H9 (cell line): ENCODE results near the gene YIPF4. TPM values are rescaled to one million over a fixed set of nuclear protein-coding genes. Genes with fewer than 3 reads are reported as not detected.

Source experiments
- DNase-seq: peaks from one replicate; pipeline ENCODE4 v3.0.0-alpha.2; 2017
- H2AFZ ChIP-seq: one replicate; pipeline ENCODE4 v1.6.1; 2013; ENCODE audit warnings: mild to moderate bottlenecking, low read length, control low read depth, moderate library complexity
- H2AK5ac ChIP-seq: 2 replicates; pipeline ENCODE4 v1.6.1; 2013; ENCODE audit warnings: low read length, control low read depth, mixed read lengths; ENCODE audit not compliant: insufficient read length
- H2BK120ac ChIP-seq: one replicate; pipeline ENCODE4 v1.6.1; 2013; ENCODE audit warnings: low read depth, mild to moderate bottlenecking, low read length, control low read depth, inconsistent platforms; ENCODE audit not compliant: poor library complexity, severe bottlenecking
- H2BK12ac ChIP-seq: 2 replicates; pipeline ENCODE4 v1.6.1; 2013; ENCODE audit warnings: low read length, control low read depth, mixed read lengths, low read depth; ENCODE audit not compliant: insufficient read length
- H2BK15ac ChIP-seq: 2 replicates; pipeline ENCODE4 v1.6.1; 2013; ENCODE audit warnings: low read depth, low read length, control low read depth
- H2BK20ac ChIP-seq: one replicate; pipeline ENCODE4 v1.6.1; 2013; ENCODE audit warnings: low read depth, mild to moderate bottlenecking, low read length, control low read depth, inconsistent platforms; ENCODE audit not compliant: poor library complexity, severe bottlenecking
- H2BK5ac ChIP-seq: 2 replicates; pipeline ENCODE4 v1.6.1; 2013; ENCODE audit warnings: low read length, control low read depth, mixed read lengths; ENCODE audit not compliant: insufficient read length
- H3K14ac ChIP-seq: 2 replicates; pipeline ENCODE4 v1.6.1; 2013; ENCODE audit warnings: low read length, control low read depth; ENCODE audit not compliant: insufficient read depth
- H3K18ac ChIP-seq: 2 replicates; pipeline ENCODE4 v1.6.1; 2013; ENCODE audit warnings: low read depth, mild to moderate bottlenecking, mixed read lengths, low read length, control low read depth; ENCODE audit not compliant: insufficient read length
- H3K23ac ChIP-seq: 2 replicates; pipeline ENCODE4 v1.6.1; 2013; ENCODE audit warnings: low read length, control low read depth, mixed read lengths, low read depth; ENCODE audit not compliant: insufficient read length
- H3K23me2 ChIP-seq: 2 replicates; pipeline ENCODE4 v1.6.1; 2013; ENCODE audit warnings: low read depth, mild to moderate bottlenecking, mixed read lengths, low read length, control low read depth; ENCODE audit not compliant: insufficient read length, poor library complexity, severe bottlenecking
- H3K27ac ChIP-seq: 2 replicates; pipeline ENCODE4 v1.5.1; 2013; ENCODE audit warnings: low read length, control low read depth, mixed read lengths, low read depth; ENCODE audit not compliant: insufficient read length
- H3K27me3 ChIP-seq: 2 replicates; pipeline ENCODE4 v1.6.1; 2013; ENCODE audit warnings: low read length, control low read depth, inconsistent platforms; ENCODE audit not compliant: insufficient read depth
- H3K4ac ChIP-seq: 2 replicates; pipeline ENCODE4 v1.6.1; 2013; ENCODE audit warnings: low read depth, mild to moderate bottlenecking, control low read depth, inconsistent platforms, low read length, moderate library complexity
- H3K4me1 ChIP-seq: 2 replicates; pipeline ENCODE4 v1.6.1; 2013; ENCODE audit warnings: low read length, control low read depth, inconsistent platforms; ENCODE audit not compliant: insufficient read depth
- H3K4me2 ChIP-seq: 2 replicates; pipeline ENCODE4 v1.6.1; 2013; ENCODE audit warnings: low read length, control low read depth, mixed read lengths; ENCODE audit not compliant: insufficient read length, insufficient read depth
- H3K56ac ChIP-seq: 2 replicates; pipeline ENCODE4 v1.6.1; 2013; ENCODE audit warnings: low read depth, mild to moderate bottlenecking, mixed read lengths, low read length, control low read depth; ENCODE audit not compliant: insufficient read length
- H3K79me1 ChIP-seq: 2 replicates; pipeline ENCODE4 v1.6.1; 2013; ENCODE audit warnings: low read depth, mild to moderate bottlenecking, moderate library complexity, low read length, control low read depth, inconsistent platforms; ENCODE audit not compliant: insufficient read depth, poor library complexity, severe bottlenecking
- H3K79me2 ChIP-seq: 2 replicates; pipeline ENCODE4 v1.6.1; 2013; ENCODE audit warnings: low read length, control low read depth, inconsistent platforms; ENCODE audit not compliant: insufficient read depth
- H3K9ac ChIP-seq: 2 replicates; pipeline ENCODE4 v1.6.1; 2013; ENCODE audit warnings: low read length, control low read depth, mixed read lengths; ENCODE audit not compliant: insufficient read length; ENCODE audit errors: extremely low read depth
- H3K9me3 ChIP-seq: one replicate; pipeline ENCODE4 v1.6.1; 2013; ENCODE audit warnings: low read depth, low read length, inconsistent platforms; ENCODE audit not compliant: control insufficient read depth
- H3T11ph ChIP-seq: one replicate; pipeline ENCODE4 v1.6.1; 2013; ENCODE audit warnings: mild to moderate bottlenecking, low read length, control low read depth, inconsistent platforms
- H4K20me1 ChIP-seq: one replicate; pipeline ENCODE4 v1.6.1; 2013; ENCODE audit not compliant: control insufficient read depth, insufficient read length, insufficient read depth
- H4K5ac ChIP-seq: 2 replicates; pipeline ENCODE4 v1.6.1; 2013; ENCODE audit warnings: low read depth, mild to moderate bottlenecking, mixed read lengths, low read length, control low read depth; ENCODE audit not compliant: insufficient read length
- H4K8ac ChIP-seq: replicated peaks from 2 replicates; pipeline ENCODE4 v1.6.1; 2013; ENCODE audit warnings: low read length, control low read depth, mixed read lengths, low read depth; ENCODE audit not compliant: insufficient read length
- H4K91ac ChIP-seq: 2 replicates; pipeline ENCODE4 v1.6.1; 2013; ENCODE audit warnings: low read depth, mild to moderate bottlenecking, moderate library complexity, mixed read lengths, low read length, control low read depth; ENCODE audit not compliant: insufficient read length
- H3K27ac Mint-ChIP-seq, 3 experiments: 2 replicates in 2 of 3; 3 replicates in 1 of 3; pipeline ENCODE4 v1.8.0; 2020 to 2021; ENCODE audit warnings: mixed read lengths in 3 of 3, mild to moderate bottlenecking in 1 of 3, moderate library complexity in 1 of 3
- H3K27me3 Mint-ChIP-seq: 2 replicates; pipeline ENCODE4 v1.8.0; 2021; ENCODE audit warnings: low read depth, mild to moderate bottlenecking, moderate library complexity, mixed read lengths
- H3K36me3 Mint-ChIP-seq, 3 experiments: 2 replicates in 2 of 3; 3 replicates in 1 of 3; pipeline ENCODE4 v1.8.0; 2020 to 2021; ENCODE audit warnings: low read depth in 3 of 3, mixed read lengths in 3 of 3; ENCODE audit not compliant: insufficient read depth in 1 of 3
- H3K4me1 Mint-ChIP-seq, 2 experiments: 2 replicates each; pipeline ENCODE4 v1.8.0; 2020; ENCODE audit warnings: mixed read lengths in 2 of 2
- H3K4me3 Mint-ChIP-seq, 2 experiments: 2 replicates in 1 of 2; 3 replicates in 1 of 2; pipeline ENCODE4 v1.8.0; 2020 to 2021; ENCODE audit warnings: mild to moderate bottlenecking in 2 of 2, mixed read lengths in 2 of 2, moderate library complexity in 1 of 2
- H3K9me3 Mint-ChIP-seq, 2 experiments: 2 replicates in 1 of 2; 3 replicates in 1 of 2; pipeline ENCODE4 v1.8.0; 2020; ENCODE audit warnings: mild to moderate bottlenecking in 2 of 2, mixed read lengths in 2 of 2, moderate library complexity in 1 of 2
- WGBS: extraction: QIAGEN DNeasy Blood & Tissue Kit; methylation state at CpG from one replicate; pipeline ENCODE4 v1.1.7; 2013; ENCODE audit warnings: missing lambda C conversion rate, low lambda C conversion rate, mixed read lengths; ENCODE audit not compliant: insufficient read length; ENCODE audit errors: extremely low coverage; 5-methylcytosine and 5-hydroxymethylcytosine counted together
- total RNA-seq: library from RNA; stranded (reverse); gene quantifications from 2 replicates; pipeline ENCODE4 v1.2.1, GENCODE V29; 2021
- TF ChIP-seq, protein P1 (sequence below): fragments of 200-600 bp; sonication (generic); conservative IDR thresholded peaks from 3 replicates; pipeline ENCODE4 v1.8.0; 2021; ENCODE audit warnings: antibody characterized with exemption, mild to moderate bottlenecking

The YIPF4 gene
- total RNA-seq, 1 experiment from 2014 or later: 26.2 TPM

DNA sequence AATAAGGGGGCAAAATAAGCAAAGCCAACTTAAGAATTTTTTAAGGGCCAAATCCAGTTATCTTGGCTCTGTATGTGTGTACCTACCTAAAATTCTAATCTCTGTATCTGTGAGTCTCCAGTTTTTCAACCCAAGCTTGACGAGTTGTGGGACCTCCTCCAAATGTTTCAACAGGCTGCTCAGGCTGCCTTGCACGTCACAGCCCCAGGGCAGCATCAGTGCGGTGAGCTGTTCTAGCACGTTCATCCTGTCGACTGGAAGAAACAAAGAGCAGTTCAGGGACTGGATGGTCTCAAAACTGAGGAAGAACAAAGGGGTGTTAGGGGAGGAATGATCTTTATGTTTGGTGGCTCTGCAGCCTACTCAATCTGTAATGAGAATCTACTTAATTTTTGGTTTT, 42.4 kb upstream of the YIPF4 start:
- no peaks in the 10 kb centered on the region for H4K20me1 ChIP-seq
- H3K9me3 Mint-ChIP-seq: no peaks in the 10 kb centered on the region
- no peak overlapping the region for H3K18ac ChIP-seq
- H4K91ac ChIP-seq: no peak overlapping the region
- H2BK5ac ChIP-seq: no peak overlapping the region
- H3K9me3 ChIP-seq: no peaks in the 10 kb centered on the region
- H3K27ac Mint-ChIP-seq: no peak overlapping the region; a peak in 1 of 7 replicates
- H3K4me1 ChIP-seq: no peaks in the 10 kb centered on the region
- H3K9ac ChIP-seq: no peak overlapping the region
- H3K36me3 Mint-ChIP-seq: peaks cover 0 to 5% (median 0%) of the 10 kb centered on the region in 3 experiments; a peak in 2 of 7 replicates
- no peak overlapping the region for H3K27ac ChIP-seq
- H3K4me2 ChIP-seq: no peak overlapping the region
- no peaks in the 10 kb centered on the region for H3K27me3 Mint-ChIP-seq
- peaks cover 0 to 6% of the 10 kb centered on the region in 2 experiments; a peak in 1 of 4 replicates for H3K4me1 Mint-ChIP-seq
- WGBS: no CpG with 5 or more reads among the region's 5 CpGs
- H2AK5ac ChIP-seq: no peak overlapping the region
- no peak overlapping the region for H3K56ac ChIP-seq
- no peak overlapping the region for H2AFZ ChIP-seq
- H3K14ac ChIP-seq: no peak overlapping the region
- no peak overlapping the region for H2BK20ac ChIP-seq
- no peak overlapping the region for H2BK12ac ChIP-seq
- no peak overlapping the region for H3K4me3 Mint-ChIP-seq
- H3K23ac ChIP-seq: no peak overlapping the region
- no peak overlapping the region for H3T11ph ChIP-seq
- no peak for DNase-seq
- H2BK120ac ChIP-seq: no peak overlapping the region
- TF ChIP-seq, protein P1, sequence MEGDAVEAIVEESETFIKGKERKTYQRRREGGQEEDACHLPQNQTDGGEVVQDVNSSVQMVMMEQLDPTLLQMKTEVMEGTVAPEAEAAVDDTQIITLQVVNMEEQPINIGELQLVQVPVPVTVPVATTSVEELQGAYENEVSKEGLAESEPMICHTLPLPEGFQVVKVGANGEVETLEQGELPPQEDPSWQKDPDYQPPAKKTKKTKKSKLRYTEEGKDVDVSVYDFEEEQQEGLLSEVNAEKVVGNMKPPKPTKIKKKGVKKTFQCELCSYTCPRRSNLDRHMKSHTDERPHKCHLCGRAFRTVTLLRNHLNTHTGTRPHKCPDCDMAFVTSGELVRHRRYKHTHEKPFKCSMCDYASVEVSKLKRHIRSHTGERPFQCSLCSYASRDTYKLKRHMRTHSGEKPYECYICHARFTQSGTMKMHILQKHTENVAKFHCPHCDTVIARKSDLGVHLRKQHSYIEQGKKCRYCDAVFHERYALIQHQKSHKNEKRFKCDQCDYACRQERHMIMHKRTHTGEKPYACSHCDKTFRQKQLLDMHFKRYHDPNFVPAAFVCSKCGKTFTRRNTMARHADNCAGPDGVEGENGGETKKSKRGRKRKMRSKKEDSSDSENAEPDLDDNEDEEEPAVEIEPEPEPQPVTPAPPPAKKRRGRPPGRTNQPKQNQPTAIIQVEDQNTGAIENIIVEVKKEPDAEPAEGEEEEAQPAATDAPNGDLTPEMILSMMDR: no peak
- H3K79me2 ChIP-seq: no peaks in the 10 kb centered on the region
- no peaks in the 10 kb centered on the region for H3K79me1 ChIP-seq
- H4K8ac ChIP-seq: no peak overlapping the region
- H4K5ac ChIP-seq: no peak overlapping the region
- H3K23me2 ChIP-seq: no peaks in the 10 kb centered on the region
- no peak overlapping the region for H3K4ac ChIP-seq
- no peaks in the 10 kb centered on the region for H3K27me3 ChIP-seq
- H2BK15ac ChIP-seq: no peak overlapping the region
